Skin epidermis (tissue), 12 donors: ENCODE data around the gene TMEM132D.

Experiments used
- H3K27ac ChIP-seq, 21 experiments: fragments of 200-600 bp; sonication (generic) in 11 of 21; one replicate each; pipeline ENCODE4 v1.5.0; 2020; ENCODE audit warnings: mild to moderate bottlenecking in 3 of 21, inconsistent platforms in 2 of 21, moderate library complexity in 2 of 21
- H3K4me3 ChIP-seq, 7 experiments: fragments of 200-600 bp; sonication (generic) in 2 of 7; one replicate each; pipeline ENCODE4 v1.5.0; 2020; ENCODE audit warnings: inconsistent platforms in 2 of 7, mild to moderate bottlenecking in 2 of 7, moderate library complexity in 1 of 7

The TMEM132D gene

DNA sequence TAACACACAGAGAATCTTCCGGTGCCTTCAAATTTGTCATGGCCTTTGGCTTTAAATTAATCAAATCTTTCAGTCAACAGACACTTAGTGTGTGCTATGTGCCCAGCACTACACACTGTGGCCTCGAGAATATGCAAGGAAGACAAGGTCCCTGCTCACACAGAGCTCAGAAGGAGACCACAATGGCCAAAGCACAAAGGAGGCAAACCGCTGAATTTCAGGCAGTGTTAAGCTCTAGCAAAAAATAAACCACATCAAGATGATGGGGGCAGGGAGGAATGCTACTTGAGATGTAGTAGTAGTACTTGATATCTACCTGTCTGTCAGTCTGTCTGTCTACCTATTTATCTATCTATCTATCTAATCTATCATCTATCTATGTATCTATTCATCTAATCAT lies 227.9 kb downstream of the TMEM132D start:
- no peak overlapping the region for H3K27ac ChIP-seq

DNA sequence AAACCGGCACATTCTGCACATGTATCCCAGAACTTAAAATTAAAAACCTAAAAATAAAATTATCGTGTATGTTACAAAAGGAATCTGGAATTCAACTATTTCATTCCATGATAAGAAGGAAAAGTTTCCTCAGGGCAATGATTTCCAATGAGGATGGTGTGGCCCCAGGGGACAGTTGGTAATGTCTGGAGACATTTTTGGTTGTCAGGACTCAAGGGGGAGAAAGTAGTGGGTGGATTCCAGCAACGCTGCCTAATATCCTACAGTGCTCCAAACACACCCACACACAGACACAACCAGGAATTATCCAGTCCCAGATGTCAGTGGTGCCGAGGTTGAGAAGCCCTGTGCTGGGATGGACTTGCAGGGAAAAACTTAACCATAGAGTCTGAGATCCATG lies 228.3 kb downstream of the TMEM132D start:
- Histone ChIP-seq H3K27ac (no peak overlapping the region), H3K4me3 (no peak overlapping the region)

More for the DNA sequence above, 227.9 kb downstream of the TMEM132D start:
- no peak overlapping the region for H3K4me3 ChIP-seq

DNA sequence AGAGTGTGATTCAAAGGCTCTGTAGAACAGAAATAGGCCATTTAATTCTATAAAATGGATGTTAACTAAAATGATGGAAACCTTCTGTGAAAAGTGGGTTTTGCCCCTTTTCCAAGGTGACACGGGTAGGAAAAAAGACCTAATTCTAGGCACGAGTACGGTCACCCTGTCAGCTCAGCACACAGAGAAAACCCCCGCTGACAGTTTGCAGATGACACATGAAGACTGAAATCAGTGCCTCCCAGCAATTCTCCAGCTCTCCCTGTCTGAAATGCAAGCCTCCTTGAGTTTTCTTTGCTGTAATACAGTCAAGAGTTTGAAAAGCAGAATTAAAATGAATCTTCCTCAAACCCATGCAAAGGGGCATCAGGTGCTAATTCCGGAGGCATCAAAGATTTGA lies 230.0 kb downstream of the TMEM132D start:
- Histone ChIP-seq H3K4me3 (no peak overlapping the region), H3K27ac (no peak overlapping the region)

DNA sequence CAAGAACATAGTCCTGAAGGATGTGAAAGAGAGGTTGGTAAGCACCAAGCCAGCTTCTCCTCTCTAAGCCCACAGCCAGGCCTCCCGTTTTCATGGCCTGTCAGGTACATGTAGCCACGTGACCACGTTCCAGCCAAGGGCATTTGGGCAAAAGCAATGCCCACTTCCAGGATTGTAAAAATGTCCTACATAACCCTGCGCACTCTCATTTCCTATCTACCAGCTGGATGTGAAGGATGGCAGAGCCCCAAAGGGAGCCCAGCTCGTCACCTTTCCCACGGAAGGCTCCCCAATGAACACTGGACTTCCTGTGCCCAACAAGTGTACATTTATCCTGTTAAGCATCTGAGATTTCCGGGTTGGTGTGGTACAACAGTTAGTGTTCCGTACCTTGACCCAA lies 231.7 kb downstream of the TMEM132D start:
- no peak overlapping the region for H3K27ac ChIP-seq
- no peak overlapping the region for H3K4me3 ChIP-seq

DNA sequence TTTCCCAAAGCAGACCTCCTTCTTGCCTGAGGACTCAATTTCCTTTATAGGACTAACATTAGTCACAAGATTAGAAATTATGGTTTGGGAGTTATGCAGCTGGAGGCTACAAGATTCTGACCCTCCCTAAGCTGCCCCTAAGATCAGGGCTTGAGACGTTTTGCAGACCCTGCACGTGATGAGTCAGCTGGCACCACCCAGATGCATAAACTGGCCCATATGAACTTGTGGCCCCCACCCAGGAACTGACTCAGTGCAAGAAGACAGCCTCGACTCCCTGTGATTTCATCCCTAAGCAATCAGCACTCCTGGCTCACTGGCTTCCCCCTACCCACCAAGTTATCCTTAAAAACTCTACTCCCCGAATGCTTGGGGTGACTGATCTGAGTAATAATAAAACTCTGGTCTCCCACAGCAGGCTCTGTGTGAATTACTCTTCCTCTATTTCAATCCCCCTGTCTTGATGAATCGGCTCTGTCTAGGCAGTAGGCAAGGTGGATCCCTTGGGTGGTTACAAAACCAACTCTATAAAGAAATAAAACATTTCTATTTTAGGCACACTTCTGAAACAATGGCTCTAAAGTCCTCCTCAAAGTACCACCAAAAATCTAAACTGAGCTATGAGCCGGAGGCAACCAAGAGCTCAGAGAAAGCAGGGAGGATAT lies 233.4 kb downstream of the TMEM132D start:
- Histone ChIP-seq H3K4me3 (no peak overlapping the region), H3K27ac (no peak overlapping the region)

DNA sequence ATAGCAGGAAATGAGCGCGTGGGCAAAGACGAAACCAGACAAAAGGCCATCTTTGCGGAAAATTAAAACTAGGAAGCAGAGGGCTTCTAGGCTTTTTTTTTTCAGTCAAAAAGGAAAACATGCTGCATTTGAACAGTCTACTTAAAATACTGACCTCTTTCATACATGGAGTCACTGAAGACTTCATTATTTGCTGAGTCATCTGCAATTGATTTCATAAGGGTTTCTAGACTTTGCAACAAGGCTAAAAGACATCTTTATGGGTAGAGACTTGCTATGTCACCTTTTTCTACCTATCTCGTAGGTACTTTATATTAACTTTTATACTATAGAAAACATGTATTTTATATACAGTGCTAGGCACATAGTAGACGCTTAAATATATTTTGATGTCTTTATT lies 238.4 kb downstream of the TMEM132D start:
- Histone ChIP-seq H3K27ac (no peak overlapping the region), H3K4me3 (no peak overlapping the region)

DNA sequence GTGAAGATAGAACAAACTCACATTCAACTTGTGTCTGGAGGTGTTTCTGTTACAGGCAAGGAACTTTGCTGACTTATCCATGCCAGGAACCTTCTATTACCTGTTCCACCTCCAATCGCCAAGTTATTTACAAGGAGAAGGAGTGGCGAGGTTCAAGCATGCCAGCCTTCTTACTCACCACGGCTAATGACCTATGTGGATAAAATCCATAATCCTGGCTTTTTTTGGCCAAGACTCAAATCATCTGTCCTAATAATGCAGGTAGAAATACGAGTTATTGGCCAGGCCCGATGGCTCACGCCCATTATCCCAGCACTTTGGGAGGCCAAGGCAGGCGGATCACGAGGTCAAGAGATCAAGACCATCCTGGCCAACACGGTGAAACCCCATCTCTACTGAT lies 241.6 kb downstream of the TMEM132D start:
- Histone ChIP-seq H3K4me3 (no peak overlapping the region), H3K27ac (no peak overlapping the region)

DNA sequence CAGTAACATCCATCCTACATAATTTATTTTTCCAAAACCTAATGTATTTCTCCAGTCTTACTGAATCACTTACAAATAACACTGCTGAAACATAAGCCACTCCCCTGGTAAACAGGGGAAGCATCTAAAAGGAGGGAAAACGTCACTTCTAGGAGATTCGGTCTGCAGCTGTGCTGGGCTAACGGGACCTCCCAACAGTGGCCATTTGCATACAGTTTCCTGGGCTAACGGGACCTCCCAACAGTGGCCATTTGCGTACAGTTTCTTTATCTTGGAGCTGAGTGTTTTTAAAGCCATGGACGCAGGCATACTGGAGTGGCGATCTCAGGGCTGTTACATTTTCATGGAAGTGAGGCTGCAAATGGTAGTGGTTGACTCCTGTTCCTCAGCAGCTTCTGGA lies 242.9 kb downstream of the TMEM132D start:
- Histone ChIP-seq H3K27ac (no peak overlapping the region), H3K4me3 (no peak overlapping the region)

DNA sequence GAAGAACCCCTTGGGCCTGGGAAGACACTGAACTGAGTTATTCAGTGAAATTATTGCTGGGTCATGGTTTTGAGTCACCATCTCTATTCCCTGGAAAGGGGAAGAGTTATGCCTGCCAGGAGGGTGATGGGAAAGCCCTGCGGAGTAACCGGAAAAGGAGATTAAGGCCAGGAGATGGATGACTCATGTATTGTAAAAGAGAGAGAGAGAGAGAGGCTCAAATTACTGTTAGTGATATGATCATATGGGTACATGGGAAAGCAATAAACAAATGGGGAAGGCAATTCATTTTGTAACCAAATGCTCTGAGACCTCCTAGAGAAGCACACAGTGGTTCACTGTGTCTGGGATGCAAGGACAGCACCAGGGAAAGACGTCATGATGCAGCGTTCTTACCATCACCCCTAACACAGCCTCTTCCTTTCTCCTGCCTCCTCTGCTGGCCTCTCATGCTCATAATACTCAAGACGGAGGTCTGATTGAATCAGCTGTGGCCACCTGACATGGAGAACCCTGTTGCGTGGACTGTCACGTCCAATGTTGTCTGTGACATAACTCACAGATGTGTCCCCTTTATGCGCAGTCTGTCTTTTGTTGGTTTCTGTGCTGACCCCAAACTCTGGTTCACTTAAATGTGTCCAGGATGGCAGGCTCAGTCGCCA lies 243.7 kb downstream of the TMEM132D start:
- no peak overlapping the region for H3K4me3 ChIP-seq
- H3K27ac ChIP-seq = no peak overlapping the region

DNA sequence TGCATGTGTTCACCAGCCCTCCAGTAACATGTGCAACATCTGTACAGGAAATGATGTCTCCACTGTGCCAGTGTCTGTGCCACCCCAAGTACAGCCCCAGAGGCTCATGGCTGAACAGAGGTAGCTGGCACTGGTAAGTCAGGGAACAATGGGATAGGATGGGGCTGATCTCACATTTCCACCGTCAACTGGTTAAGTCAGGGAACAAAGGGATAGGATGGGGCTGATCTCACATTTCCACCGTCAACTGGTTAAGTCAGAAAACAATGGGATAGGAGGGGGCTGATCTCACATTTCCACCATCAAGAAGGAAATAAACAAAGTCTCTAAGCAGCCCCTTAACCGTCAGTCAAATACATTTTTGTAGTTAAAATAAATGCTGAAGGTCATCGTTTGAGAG lies 246.6 kb downstream of the TMEM132D start:
- Histone ChIP-seq H3K4me3 (no peak overlapping the region), H3K27ac (no peak overlapping the region)

DNA sequence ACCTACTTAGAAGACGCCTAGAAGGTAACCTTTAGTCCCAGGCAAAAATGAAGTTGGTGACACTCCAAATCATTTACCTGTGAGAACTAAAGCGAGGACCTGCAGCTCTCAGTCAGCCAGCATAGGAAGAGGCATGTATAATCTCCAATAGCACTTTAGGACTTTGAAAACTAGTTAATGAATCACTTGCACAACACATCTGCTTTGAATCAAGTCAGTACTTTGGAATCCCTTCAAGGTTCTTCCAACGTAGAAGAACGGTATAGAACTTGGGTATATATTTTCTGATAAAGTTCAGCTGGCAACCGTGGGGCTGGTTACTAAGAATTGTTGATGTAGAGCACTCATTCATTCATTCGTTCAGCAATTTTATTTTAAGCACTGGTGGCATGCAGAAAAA lies 251.9 kb downstream of the TMEM132D start:
- Histone ChIP-seq H3K27ac (no peak overlapping the region), H3K4me3 (no peak overlapping the region)

DNA sequence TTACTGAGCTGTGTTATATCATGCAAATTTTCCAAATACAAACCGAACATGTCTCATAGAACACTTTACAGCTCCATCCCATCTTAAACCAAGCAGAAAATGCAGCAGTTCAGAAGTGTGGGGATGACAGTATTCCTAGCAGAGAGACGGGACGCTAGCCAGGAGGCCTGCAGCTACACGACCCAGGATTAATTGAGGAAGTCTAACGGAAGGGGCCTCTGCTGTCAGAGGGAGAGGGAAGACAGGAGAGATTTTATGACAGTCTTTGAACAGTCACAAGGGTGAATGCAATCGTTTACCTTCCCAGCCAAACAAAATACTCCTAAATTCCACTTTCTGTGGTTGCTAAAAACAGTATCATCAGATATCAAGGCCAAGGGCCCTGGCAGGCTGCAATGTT lies 261.9 kb downstream of the TMEM132D start:
- H3K27ac ChIP-seq = no peak overlapping the region
- H3K4me3 ChIP-seq = no peak overlapping the region

DNA sequence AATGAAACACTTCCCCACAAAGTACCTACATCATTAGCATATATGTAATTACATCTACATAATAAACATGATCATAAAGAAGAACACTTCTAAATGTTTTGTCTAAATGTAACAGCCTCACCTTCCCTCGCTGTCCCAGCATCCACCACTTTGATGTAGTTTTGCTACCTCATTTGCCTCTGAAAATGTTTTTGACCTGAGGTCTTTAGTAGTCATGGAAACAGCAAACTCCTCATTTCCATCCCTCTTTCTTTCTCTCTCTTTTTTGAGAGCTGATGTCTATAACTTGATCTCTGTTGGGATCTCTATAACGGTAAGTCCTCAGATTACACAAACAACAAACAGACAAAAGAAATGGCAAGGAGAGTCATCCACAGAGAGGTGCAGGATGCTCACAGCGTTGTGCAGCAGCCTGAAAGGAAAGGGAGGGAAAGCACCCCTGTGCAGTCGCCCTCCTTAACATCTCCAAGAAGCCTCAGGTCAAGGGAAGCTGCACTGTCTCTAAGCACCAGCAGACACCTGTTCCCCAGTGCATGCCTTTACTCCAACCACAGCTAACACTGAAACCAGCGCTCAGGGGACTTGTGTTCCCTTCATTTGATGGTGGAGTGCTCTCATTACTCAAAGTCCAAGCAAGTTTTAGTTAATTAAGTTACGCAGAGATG lies 268.7 kb downstream of the TMEM132D start:
- H3K27ac ChIP-seq = no peak overlapping the region

DNA sequence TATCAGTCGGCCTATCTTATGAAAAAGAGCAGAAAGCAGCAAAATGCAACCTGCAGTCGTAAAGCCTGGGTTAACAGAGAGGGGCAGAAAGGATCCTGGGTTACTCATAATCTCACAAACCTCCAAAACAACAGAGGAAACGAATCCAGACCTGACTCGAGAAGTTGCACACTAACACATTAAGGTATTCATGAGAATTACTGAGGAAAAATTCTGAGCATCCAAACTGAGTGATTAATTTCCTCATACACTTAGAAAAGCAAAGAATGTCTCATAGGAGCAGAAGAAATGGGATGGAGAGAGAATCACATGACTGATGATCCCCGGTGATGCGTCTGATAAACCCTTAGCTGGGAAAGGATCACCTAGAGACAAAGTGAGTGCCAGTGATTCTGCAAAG lies 272.5 kb downstream of the TMEM132D start:
- Histone ChIP-seq H3K4me3 (no peak overlapping the region), H3K27ac (no peak overlapping the region)

More for the DNA sequence above, 268.7 kb downstream of the TMEM132D start:
- no peak overlapping the region for H3K4me3 ChIP-seq

DNA sequence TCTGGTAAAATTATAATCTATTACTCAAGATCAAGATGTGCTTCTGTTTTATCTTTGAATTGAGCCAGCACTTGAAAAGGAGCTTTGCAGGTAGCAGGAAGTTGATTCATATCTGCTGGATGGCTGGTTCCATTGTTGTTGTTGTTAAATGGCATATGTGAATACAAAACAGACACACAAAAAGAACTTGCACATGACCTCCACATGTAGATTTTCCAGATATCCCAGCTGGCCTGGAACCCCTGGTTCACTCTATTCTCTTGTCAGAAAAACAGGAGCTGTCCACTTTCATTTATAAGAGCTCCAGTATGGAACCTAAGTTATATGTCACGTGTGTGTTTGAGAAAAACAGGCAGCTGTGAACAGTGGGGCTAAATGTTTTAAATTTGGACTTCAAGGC lies 273.9 kb downstream of the TMEM132D start:
- Histone ChIP-seq H3K4me3 (no peak overlapping the region), H3K27ac (no peak overlapping the region)

DNA sequence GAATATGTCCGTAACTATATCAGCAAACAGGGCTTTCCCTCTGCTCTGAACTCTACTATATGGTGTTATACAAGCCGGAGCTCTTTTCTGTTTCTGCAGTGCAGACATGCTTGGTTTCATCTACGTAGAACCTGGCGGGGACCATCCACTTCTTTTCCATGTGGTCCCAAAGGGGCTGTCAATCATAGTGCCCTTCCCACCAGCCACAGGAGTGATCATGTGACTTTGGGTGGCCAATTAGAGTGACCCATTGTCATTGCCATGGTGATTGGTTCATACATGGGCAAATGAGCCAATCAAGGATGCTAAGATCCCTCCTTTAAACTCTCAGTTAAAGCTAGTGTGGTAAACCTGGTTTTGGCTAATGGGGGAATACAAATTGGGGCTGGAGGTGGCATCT lies 281.3 kb downstream of the TMEM132D start:
- no peak overlapping the region for H3K27ac ChIP-seq
- H3K4me3 ChIP-seq = no peak overlapping the region

DNA sequence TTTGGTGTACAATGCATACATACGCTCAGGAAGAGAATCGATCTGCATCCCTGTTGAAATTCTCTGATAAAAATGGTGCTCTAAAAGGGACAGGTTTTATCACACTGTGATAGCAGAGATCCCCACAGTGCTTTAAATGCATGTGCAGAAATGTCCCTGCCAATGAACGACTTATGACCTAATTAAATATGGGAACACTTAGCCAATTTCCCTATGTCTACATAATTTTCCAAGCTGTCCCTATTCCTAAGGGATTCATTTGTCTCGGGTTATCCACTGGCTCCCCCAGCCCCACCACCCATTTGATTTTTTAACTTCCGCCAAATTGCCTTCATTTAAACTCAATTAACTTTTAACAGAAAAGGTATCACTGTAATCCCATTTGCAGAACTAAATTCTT lies 284.6 kb downstream of the TMEM132D start:
- no peak overlapping the region for H3K4me3 ChIP-seq
- H3K27ac ChIP-seq = no peak overlapping the region

DNA sequence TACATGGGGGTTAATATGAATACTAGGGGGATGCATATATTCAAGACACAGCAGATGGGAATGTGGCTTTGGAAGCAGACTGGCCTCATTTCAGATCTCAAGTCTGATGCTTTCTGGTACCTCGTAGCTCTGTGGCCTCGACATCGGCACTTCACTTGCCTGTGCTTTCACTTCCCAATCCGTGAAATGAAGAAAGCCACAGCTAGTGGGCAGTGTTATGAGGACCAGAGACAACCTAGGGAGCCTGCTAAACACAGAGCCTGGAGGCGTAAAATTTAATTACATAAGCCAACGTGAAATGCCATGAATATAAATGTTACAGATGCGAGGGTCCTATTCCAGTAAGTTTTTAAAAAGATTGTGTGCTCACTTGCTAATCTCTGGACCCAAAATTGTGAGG lies 286.0 kb downstream of the TMEM132D start:
- Histone ChIP-seq H3K27ac (no peak overlapping the region), H3K4me3 (no peak overlapping the region)

DNA sequence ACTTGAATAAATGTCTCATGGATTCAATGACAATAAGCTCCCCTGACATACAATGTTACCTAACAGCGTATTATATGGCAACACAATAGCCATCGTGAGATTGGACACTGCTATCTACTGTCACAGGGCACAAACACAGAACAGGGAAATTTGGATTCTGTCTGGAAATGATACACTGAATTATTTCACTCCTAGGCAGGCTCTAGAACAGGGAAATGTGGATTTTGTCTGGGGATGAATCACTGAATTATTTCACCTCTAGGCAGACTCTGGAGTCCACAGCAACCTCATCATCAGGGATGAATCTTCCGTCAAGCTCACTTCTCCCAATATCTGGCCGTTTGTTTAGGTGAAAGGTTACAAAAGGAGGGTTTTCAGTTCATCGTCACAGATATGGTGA lies 288.8 kb downstream of the TMEM132D start:
- no peak overlapping the region for H3K4me3 ChIP-seq

DNA sequence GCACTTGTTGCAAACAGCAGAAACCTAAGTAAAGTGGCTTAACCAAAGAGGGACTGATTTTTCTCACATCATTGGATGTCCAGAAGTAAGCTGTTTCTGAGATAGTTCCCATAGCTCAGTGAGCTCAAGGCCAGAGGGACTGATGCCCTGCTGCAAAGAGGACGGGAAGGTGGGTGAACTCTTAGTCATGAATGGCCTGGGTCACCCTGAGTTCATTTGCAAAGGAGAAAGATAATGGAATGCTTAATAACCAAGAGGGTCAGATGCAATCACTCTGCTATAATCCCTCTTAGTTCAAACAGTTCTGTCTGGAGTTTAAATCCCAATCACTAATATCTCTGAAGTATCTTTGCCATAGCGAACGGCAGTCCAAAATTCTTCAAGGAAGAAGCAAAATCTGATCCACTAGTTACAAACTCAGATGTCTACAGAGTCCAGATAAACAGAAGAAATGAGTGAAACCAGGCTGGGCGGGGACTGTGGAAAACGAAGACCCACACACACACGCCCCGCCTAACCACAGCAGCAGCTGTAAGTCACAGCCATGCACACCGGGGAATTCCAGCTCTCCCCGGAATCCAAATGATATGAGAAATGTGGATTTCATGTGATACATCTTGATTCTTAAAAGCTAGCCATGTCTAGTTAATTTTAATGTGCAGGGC lies 289.5 kb downstream of the TMEM132D start:
- no peak overlapping the region for H3K27ac ChIP-seq
- H3K4me3 ChIP-seq = no peak overlapping the region

More for the DNA sequence above, 288.8 kb downstream of the TMEM132D start:
- no peak overlapping the region for H3K27ac ChIP-seq

DNA sequence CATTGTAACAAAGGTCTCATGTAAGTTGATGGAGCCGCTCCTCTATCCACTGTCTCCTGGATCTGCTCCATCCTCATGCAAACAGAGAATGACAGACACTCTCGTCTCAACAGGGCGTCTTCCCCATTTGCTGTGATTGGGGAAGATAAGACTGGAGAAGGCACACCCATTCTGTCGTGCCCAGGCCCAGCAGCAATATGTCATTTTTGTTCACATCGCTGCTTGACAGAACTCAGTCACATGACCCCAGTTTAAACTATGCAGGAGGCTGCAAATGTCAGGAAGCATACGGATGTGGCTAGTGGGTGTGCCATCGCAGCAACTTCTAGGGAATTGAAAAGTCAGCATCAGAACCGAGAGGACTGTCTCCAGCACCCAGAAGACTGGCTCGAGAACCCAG lies 290.5 kb downstream of the TMEM132D start:
- H3K4me3 ChIP-seq = no peak overlapping the region

More for the DNA sequence above, 290.5 kb downstream of the TMEM132D start:
- no peak overlapping the region for H3K27ac ChIP-seq
